ENCODE measurements around the gene BCL2.
A peak's percentile ranks its signal among the peaks of the same experiment; 100 is the strongest.

BCL2 gene

GRCh38 chr18:63168287-63168686, 151.3 kb downstream of the BCL2 start:
- no peak for DNase-seq
- ATAC-seq, result no peak
- Mint-ChIP-seq H3K4me3 (no peak overlapping the region), H3K9me3 (no peaks in the 10 kb centered on the region), H3K27ac (no peak overlapping the region), H3K27me3 (no peaks in the 10 kb centered on the region), H3K36me3 (ENCODE audit: low read depth) (peaks cover 35% of the 10 kb centered on the region), H3K4me1 (peaks cover 69% of the 10 kb centered on the region)

GRCh38 chr18:63166142-63166541, 153.4 kb downstream of the BCL2 start:
- peaks cover 72% of the 10 kb centered on the region for H3K4me1 Mint-ChIP-seq
- no peak for ATAC-seq
- H3K36me3 Mint-ChIP-seq (ENCODE audit: low read depth), result peaks cover 24% of the 10 kb centered on the region
- no peak overlapping the region for H3K4me3 Mint-ChIP-seq
- no peak for DNase-seq
- peaks cover under 1% of the 10 kb centered on the region for H3K27me3 Mint-ChIP-seq
- no peaks in the 10 kb centered on the region for H3K9me3 Mint-ChIP-seq
- H3K27ac Mint-ChIP-seq, result no peak overlapping the region

GRCh38 chr18:63164396-63164795, 155.2 kb downstream of the BCL2 start:
- H3K27ac Mint-ChIP-seq, result peak overlapping the region; percentile 99

GRCh38 chr18:63162271-63163014, 157.1 kb downstream of the BCL2 start:
- ATAC-seq, result no peak
- H3K27ac Mint-ChIP-seq, result peak overlapping the region; percentile 99
- peaks cover 17% of the 10 kb centered on the region for H3K36me3 Mint-ChIP-seq (ENCODE audit: low read depth)

More at GRCh38 chr18:63164396-63164795, 155.2 kb downstream of the BCL2 start:
- Mint-ChIP-seq H3K9me3 (no peaks in the 10 kb centered on the region), H3K36me3 (ENCODE audit: low read depth) (peaks cover 21% of the 10 kb centered on the region), H3K4me3 (no peak overlapping the region), H3K4me1 (peaks cover 83% of the 10 kb centered on the region), H3K27me3 (peaks cover 3% of the 10 kb centered on the region)
- ATAC-seq (no peak), DNase-seq (no peak)

GRCh38 chr18:63161761-63162195, 157.8 kb downstream of the BCL2 start:
- Mint-ChIP-seq H3K4me3 (peak overlapping the region; percentile 83), H3K4me1 (peaks cover 91% of the 10 kb centered on the region), H3K36me3 (ENCODE audit: low read depth) (peaks cover 15% of the 10 kb centered on the region)

More at GRCh38 chr18:63162271-63163014, 157.1 kb downstream of the BCL2 start:
- Mint-ChIP-seq H3K27me3 (peaks cover 3% of the 10 kb centered on the region), H3K4me1 (peaks cover 91% of the 10 kb centered on the region), H3K4me3 (peak overlapping the region; percentile 83), H3K9me3 (no peaks in the 10 kb centered on the region)
- DNase-seq, result peak; percentile 47

GRCh38 chr18:63161032-63161760, 158.4 kb downstream of the BCL2 start:
- Mint-ChIP-seq H3K4me3 (peak overlapping the region; percentile 83), H3K9me3 (no peaks in the 10 kb centered on the region), H3K36me3 (ENCODE audit: low read depth) (peaks cover 14% of the 10 kb centered on the region), H3K27me3 (peaks cover 3% of the 10 kb centered on the region), H3K27ac (peak overlapping the region; percentile 99), H3K4me1 (peaks cover 95% of the 10 kb centered on the region)
- DNase-seq (peak; percentile 42), ATAC-seq (peak; percentile 51)

More at GRCh38 chr18:63161761-63162195, 157.8 kb downstream of the BCL2 start:
- ATAC-seq, result peak; percentile 84
- H3K27ac Mint-ChIP-seq, result peak overlapping the region; percentile 99
- H3K9me3 Mint-ChIP-seq, result no peaks in the 10 kb centered on the region
- peak; percentile 72 for DNase-seq
- peaks cover 3% of the 10 kb centered on the region for H3K27me3 Mint-ChIP-seq

GRCh38 chr18:63160172-63160995, 159.2 kb downstream of the BCL2 start:
- DNase-seq (no peak), ATAC-seq (no peak)
- Mint-ChIP-seq H3K27ac (peak overlapping the region; percentile 99), H3K9me3 (no peaks in the 10 kb centered on the region), H3K36me3 (ENCODE audit: low read depth) (peaks cover 12% of the 10 kb centered on the region), H3K4me1 (peaks cover 98% of the 10 kb centered on the region), H3K4me3 (peak overlapping the region; percentile 83), H3K27me3 (peaks cover 3% of the 10 kb centered on the region)

GRCh38 chr18:63159590-63159989, 160.0 kb downstream of the BCL2 start:
- peak overlapping the region; percentile 99 for H3K27ac Mint-ChIP-seq
- H3K36me3 Mint-ChIP-seq (ENCODE audit: low read depth), result peaks cover 13% of the 10 kb centered on the region
- DNase-seq, result no peak
- no peaks in the 10 kb centered on the region for H3K9me3 Mint-ChIP-seq
- peaks cover 100% of the 10 kb centered on the region for H3K4me1 Mint-ChIP-seq
- H3K4me3 Mint-ChIP-seq, result peak overlapping the region; percentile 83
- no peak for ATAC-seq
- peaks cover 3% of the 10 kb centered on the region for H3K27me3 Mint-ChIP-seq

- H3K36me3 Mint-ChIP-seq (ENCODE audit: low read depth), result peaks cover 17% of the 10 kb centered on the region
- H3K4me3 Mint-ChIP-seq, result peak overlapping the region; percentile 83
- no peaks in the 10 kb centered on the region for H3K9me3 Mint-ChIP-seq
- peaks cover 3% of the 10 kb centered on the region for H3K27me3 Mint-ChIP-seq
- H3K4me1 Mint-ChIP-seq, result peaks cover 100% of the 10 kb centered on the region
- DNase-seq (peak; percentile 57), ATAC-seq (peak; percentile 35)
- H3K27ac Mint-ChIP-seq, result peak overlapping the region; percentile 99
Measured at GRCh38 chr18:63158676-63159291, 160.8 kb downstream of the BCL2 start.

GRCh38 chr18:63158012-63158631, 161.4 kb downstream of the BCL2 start:
- H3K36me3 Mint-ChIP-seq (ENCODE audit: low read depth), result peaks cover 17% of the 10 kb centered on the region

GRCh38 chr18:63157293-63158011, 162.1 kb downstream of the BCL2 start:
- ATAC-seq (no peak), DNase-seq (no peak)
- Mint-ChIP-seq H3K27me3 (peaks cover 3% of the 10 kb centered on the region), H3K27ac (peak overlapping the region; percentile 99), H3K36me3 (ENCODE audit: low read depth) (peaks cover 17% of the 10 kb centered on the region), H3K4me3 (peak overlapping the region; percentile 83), H3K9me3 (no peaks in the 10 kb centered on the region), H3K4me1 (peaks cover 100% of the 10 kb centered on the region)

More at GRCh38 chr18:63158012-63158631, 161.4 kb downstream of the BCL2 start:
- H3K4me1 Mint-ChIP-seq, result peaks cover 100% of the 10 kb centered on the region
- no peak for ATAC-seq
- no peak for DNase-seq
- H3K27ac Mint-ChIP-seq, result peak overlapping the region; percentile 99
- peaks cover 3% of the 10 kb centered on the region for H3K27me3 Mint-ChIP-seq
- H3K4me3 Mint-ChIP-seq, result peak overlapping the region; percentile 83
- no peaks in the 10 kb centered on the region for H3K9me3 Mint-ChIP-seq

- peaks cover 17% of the 10 kb centered on the region for H3K36me3 Mint-ChIP-seq (ENCODE audit: low read depth)
- peaks cover 2% of the 10 kb centered on the region for H3K27me3 Mint-ChIP-seq
- ATAC-seq (no peak), DNase-seq (no peak)
- H3K4me1 Mint-ChIP-seq, result peaks cover 99% of the 10 kb centered on the region
- H3K4me3 Mint-ChIP-seq, result peak overlapping the region; percentile 83
- no peaks in the 10 kb centered on the region for H3K9me3 Mint-ChIP-seq
- peak overlapping the region; percentile 99 for H3K27ac Mint-ChIP-seq
Measured at GRCh38 chr18:63155910-63156773, 163.4 kb downstream of the BCL2 start.

All from activated naive CD8-positive, alpha-beta T cell treated with anti-CD3 and anti-CD28 coated beads, Interleukin-2, amount 50 U/mL, for 24 hours (primary cell).